ENCODE results near the gene SLC6A18. TPM values are rescaled to one million over a fixed set of nuclear protein-coding genes. Genes with fewer than 3 reads are reported as not detected.

The SLC6A18 gene
- total RNA-seq, 2 donors from 2014 or later: not detected

GRCh38 chr5:1182360-1182632, 42.9 kb upstream of the SLC6A18 start:
- no peak for TF ChIP-seq CTCF (IDR thresholded peaks at IDR 0.05)
- Histone ChIP-seq H3K27me3 (no peaks in the 10 kb centered on the region), H3K4me3 (no peak overlapping the region), H3K4me1 (peaks cover 0 to 30% of the 10 kb centered on the region in 2 donors), H3K27ac (no peak overlapping the region), H3K36me3 (no peaks in the 10 kb centered on the region), H3K9me3 (no peaks in the 10 kb centered on the region)
- DNase-seq (ENCODE audit: low spot score): no peak

- TF ChIP-seq CTCF (IDR thresholded peaks at IDR 0.05): no peak
- no peak overlapping the region for H3K4me3 ChIP-seq
- H3K27ac ChIP-seq: peak overlapping the region in 1 of 2 donors; percentile 35
Measured at GRCh38 chr5:1182633-1183423, 42.4 kb upstream of the SLC6A18 start.

GRCh38 chr5:1183424-1184162, 41.6 kb upstream of the SLC6A18 start:
- H3K27ac ChIP-seq: peak overlapping the region in 1 of 2 donors; percentile 35
- no peaks in the 10 kb centered on the region for H3K27me3 ChIP-seq
- no peak for TF ChIP-seq CTCF (IDR thresholded peaks at IDR 0.05)
- no peak for DNase-seq (ENCODE audit: low spot score)
- H3K9me3 ChIP-seq: no peaks in the 10 kb centered on the region
- no peaks in the 10 kb centered on the region for H3K36me3 ChIP-seq
- no peak overlapping the region for H3K4me3 ChIP-seq
- peaks cover 0 to 30% of the 10 kb centered on the region in 2 donors for H3K4me1 ChIP-seq

More at GRCh38 chr5:1182633-1183423, 42.4 kb upstream of the SLC6A18 start:
- Histone ChIP-seq H3K4me1 (peaks cover 0 to 30% of the 10 kb centered on the region in 2 donors), H3K36me3 (no peaks in the 10 kb centered on the region), H3K9me3 (no peaks in the 10 kb centered on the region), H3K27me3 (no peaks in the 10 kb centered on the region)
- DNase-seq (ENCODE audit: low spot score): no peak

- H3K27ac ChIP-seq: no peak overlapping the region
- DNase-seq (ENCODE audit: low spot score): no peak
- H3K4me3 ChIP-seq: no peak overlapping the region
- TF ChIP-seq CTCF (IDR thresholded peaks at IDR 0.05): no peak
- H3K36me3 ChIP-seq: no peaks in the 10 kb centered on the region
- no peaks in the 10 kb centered on the region for H3K27me3 ChIP-seq
- H3K9me3 ChIP-seq: no peaks in the 10 kb centered on the region
- H3K4me1 ChIP-seq: peaks cover 0 to 30% of the 10 kb centered on the region in 2 donors
Measured at GRCh38 chr5:1184163-1184470, 41.1 kb upstream of the SLC6A18 start.

GRCh38 chr5:1184481-1184880, 40.7 kb upstream of the SLC6A18 start:
- Histone ChIP-seq H3K4me3 (no peak overlapping the region), H3K36me3 (no peaks in the 10 kb centered on the region), H3K9me3 (no peaks in the 10 kb centered on the region), H3K27me3 (no peaks in the 10 kb centered on the region), H3K27ac (no peak overlapping the region), H3K4me1 (peaks cover 0 to 30% of the 10 kb centered on the region in 2 donors)
- TF ChIP-seq CTCF (IDR thresholded peaks at IDR 0.05): no peak
- DNase-seq (ENCODE audit: low spot score): no peak
